ENCODE data around the gene RDH8.

DNA sequence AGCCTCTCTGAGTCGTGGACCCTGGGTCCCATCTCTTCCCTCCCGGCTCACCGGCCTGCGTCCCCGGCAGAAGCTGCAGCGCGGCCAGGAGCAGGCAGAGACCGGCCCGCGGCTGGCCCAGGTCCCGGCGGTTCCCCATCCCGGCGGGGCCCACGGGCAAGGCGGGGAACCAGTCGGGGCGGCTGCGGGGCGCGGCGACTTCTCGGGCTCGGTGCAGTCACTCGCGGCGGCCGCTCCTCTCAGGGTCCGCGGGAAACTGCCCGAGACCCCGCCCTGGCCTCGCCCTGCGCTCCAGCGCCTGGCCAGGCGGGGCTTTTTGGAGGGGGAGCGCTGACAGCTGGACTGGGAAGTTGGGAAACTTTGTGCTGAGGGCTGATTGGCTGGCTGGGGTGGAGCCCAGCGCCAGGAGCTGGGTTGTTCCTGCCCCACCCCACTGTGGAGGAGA lies 3.0 kb upstream of the RDH8 start, which contains the start of gene COL5A3:
- TF ChIP-seq, protein P1, sequence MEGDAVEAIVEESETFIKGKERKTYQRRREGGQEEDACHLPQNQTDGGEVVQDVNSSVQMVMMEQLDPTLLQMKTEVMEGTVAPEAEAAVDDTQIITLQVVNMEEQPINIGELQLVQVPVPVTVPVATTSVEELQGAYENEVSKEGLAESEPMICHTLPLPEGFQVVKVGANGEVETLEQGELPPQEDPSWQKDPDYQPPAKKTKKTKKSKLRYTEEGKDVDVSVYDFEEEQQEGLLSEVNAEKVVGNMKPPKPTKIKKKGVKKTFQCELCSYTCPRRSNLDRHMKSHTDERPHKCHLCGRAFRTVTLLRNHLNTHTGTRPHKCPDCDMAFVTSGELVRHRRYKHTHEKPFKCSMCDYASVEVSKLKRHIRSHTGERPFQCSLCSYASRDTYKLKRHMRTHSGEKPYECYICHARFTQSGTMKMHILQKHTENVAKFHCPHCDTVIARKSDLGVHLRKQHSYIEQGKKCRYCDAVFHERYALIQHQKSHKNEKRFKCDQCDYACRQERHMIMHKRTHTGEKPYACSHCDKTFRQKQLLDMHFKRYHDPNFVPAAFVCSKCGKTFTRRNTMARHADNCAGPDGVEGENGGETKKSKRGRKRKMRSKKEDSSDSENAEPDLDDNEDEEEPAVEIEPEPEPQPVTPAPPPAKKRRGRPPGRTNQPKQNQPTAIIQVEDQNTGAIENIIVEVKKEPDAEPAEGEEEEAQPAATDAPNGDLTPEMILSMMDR (IDR thresholded peaks at IDR 0.05; ENCODE audit: extremely low read depth in 1 of 2, insufficient read depth in 1 of 2, low read depth in 1 of 2, low read length in 2 of 2) = no peak
- TF ChIP-seq POLR2AphosphoS5 (IDR thresholded peaks at IDR 0.05; ENCODE audit: insufficient read depth, low read depth, low read length) = no peak

All from endothelial cell of umbilical vein (primary cell).